NCI-H748 treated with DMSO at 0.1 percent for 48 hours (cell line): Measurements from ENCODE around the gene GEN1.
"Not testable (repeated sequence)": the region's sequence is repeated elsewhere in the genome, so short reads cannot be mapped to it uniquely, and the experiment has no call there.

ENCODE experiments used
- DNase-seq: peaks from one replicate; lab custom pipeline; 2025; lab: John Stamatoyannopoulos, UW

GEN1 gene

GRCh38 chr2:17823646-17824045, 69.7 kb downstream of the GEN1 start:
- not testable (repeated sequence) for DNase-seq

- DNase-seq: peak; percentile 8
Measured at GRCh38 chr2:17827316-17827715, 73.4 kb downstream of the GEN1 start.

GRCh38 chr2:17827785-17828184, 73.8 kb downstream of the GEN1 start:
- DNase-seq: no peak

GRCh38 chr2:17830053-17831034, 76.4 kb downstream of the GEN1 start:
- no peak for DNase-seq

- no peak for DNase-seq
Measured at GRCh38 chr2:17835516-17835915, 81.6 kb downstream of the GEN1 start.
